Measurements from ENCODE around the gene CDKN2B-AS1. TPM values are rescaled to one million over a fixed set of nuclear protein-coding genes. Genes with fewer than 3 reads are reported as not detected.

The CDKN2B-AS1 gene
- polyA plus RNA-seq, 1 donor from 2014 or later: not detected

DNA sequence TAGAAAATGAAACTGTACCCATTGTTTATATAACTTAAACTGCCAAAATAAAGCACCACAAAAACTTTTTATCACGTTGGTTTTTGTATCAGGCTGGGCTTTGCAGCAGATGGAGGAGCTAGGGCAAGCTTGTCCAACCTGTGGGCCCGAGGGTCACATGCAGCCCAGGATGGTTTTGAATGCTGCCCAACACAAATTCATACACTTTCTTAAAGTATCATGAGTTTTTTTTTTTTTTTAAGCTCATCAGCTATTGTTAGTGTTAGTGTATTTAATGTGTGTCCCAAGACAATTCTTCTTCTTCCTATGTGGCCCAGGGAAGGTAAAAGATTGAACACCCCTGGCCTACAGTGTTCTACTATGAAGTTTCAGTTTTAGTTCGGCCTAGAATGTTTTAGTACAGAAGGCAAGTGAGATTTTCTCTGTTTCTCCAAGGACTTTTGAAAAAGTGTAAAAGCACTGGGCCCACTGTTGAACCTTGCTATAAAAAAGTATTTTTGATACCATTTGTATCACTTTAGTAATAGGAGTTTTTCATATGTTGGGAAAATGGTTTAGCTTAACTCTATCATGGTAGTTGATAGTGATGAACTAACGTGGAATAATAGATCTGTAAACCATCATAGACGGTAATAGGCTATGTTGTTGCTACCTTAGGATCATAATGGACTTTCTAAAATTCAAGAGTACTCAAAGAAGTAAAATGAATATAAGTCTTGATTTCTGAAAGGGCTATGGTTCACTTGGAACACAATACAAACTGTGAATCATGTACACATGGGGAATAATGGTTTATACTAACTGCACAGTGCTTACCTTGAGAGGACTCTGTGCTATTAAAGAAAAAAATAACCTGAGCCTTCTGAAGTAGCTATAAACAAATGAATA is 3.3 kb upstream of the CDKN2B-AS1 start:
- no peak overlapping the region for H3K4me2 ChIP-seq (ENCODE audit: low read length)
- H3K4me3 ChIP-seq (ENCODE audit: low read length): no peak overlapping the region
- H3K9ac ChIP-seq (ENCODE audit: low read length): no peak overlapping the region
- H3K79me2 ChIP-seq (replicated peaks; ENCODE audit: insufficient read depth, low read length): no peaks in the 10 kb centered on the region
- peaks cover 2% of the 10 kb centered on the region for H3K9me2 ChIP-seq (ENCODE audit: insufficient read depth, low read length)
- no peak overlapping the region for H2AFZ ChIP-seq (ENCODE audit: low read depth, low read length)
- H4K20me1 ChIP-seq (ENCODE audit: insufficient read depth): no peaks in the 10 kb centered on the region
- TF ChIP-seq, protein P1, sequence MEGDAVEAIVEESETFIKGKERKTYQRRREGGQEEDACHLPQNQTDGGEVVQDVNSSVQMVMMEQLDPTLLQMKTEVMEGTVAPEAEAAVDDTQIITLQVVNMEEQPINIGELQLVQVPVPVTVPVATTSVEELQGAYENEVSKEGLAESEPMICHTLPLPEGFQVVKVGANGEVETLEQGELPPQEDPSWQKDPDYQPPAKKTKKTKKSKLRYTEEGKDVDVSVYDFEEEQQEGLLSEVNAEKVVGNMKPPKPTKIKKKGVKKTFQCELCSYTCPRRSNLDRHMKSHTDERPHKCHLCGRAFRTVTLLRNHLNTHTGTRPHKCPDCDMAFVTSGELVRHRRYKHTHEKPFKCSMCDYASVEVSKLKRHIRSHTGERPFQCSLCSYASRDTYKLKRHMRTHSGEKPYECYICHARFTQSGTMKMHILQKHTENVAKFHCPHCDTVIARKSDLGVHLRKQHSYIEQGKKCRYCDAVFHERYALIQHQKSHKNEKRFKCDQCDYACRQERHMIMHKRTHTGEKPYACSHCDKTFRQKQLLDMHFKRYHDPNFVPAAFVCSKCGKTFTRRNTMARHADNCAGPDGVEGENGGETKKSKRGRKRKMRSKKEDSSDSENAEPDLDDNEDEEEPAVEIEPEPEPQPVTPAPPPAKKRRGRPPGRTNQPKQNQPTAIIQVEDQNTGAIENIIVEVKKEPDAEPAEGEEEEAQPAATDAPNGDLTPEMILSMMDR (IDR thresholded peaks at IDR 0.05; ENCODE audit: poor library complexity, severe bottlenecking): no peak
- TF ChIP-seq TAF1 (IDR thresholded peaks at IDR 0.05; ENCODE audit: low read depth): no peak
- no peak for TF ChIP-seq MXI1 (conservative IDR thresholded peaks at IDR 0.05; ENCODE audit: poor library complexity, severe bottlenecking)
- TF ChIP-seq POLR2AphosphoS5 (IDR thresholded peaks at IDR 0.05): no peak
- TF ChIP-seq EP300 (conservative IDR thresholded peaks at IDR 0.05; ENCODE audit: poor library complexity, severe bottlenecking): no peak
- TF ChIP-seq SMC3 (conservative IDR thresholded peaks at IDR 0.05; ENCODE audit: poor library complexity): no peak
- TF ChIP-seq, protein P2, sequence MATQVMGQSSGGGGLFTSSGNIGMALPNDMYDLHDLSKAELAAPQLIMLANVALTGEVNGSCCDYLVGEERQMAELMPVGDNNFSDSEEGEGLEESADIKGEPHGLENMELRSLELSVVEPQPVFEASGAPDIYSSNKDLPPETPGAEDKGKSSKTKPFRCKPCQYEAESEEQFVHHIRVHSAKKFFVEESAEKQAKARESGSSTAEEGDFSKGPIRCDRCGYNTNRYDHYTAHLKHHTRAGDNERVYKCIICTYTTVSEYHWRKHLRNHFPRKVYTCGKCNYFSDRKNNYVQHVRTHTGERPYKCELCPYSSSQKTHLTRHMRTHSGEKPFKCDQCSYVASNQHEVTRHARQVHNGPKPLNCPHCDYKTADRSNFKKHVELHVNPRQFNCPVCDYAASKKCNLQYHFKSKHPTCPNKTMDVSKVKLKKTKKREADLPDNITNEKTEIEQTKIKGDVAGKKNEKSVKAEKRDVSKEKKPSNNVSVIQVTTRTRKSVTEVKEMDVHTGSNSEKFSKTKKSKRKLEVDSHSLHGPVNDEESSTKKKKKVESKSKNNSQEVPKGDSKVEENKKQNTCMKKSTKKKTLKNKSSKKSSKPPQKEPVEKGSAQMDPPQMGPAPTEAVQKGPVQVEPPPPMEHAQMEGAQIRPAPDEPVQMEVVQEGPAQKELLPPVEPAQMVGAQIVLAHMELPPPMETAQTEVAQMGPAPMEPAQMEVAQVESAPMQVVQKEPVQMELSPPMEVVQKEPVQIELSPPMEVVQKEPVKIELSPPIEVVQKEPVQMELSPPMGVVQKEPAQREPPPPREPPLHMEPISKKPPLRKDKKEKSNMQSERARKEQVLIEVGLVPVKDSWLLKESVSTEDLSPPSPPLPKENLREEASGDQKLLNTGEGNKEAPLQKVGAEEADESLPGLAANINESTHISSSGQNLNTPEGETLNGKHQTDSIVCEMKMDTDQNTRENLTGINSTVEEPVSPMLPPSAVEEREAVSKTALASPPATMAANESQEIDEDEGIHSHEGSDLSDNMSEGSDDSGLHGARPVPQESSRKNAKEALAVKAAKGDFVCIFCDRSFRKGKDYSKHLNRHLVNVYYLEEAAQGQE (IDR thresholded peaks at IDR 0.05; ENCODE audit: borderline replicate concordance): no peak
- TF ChIP-seq EZH2 (IDR thresholded peaks at IDR 0.05; ENCODE audit: borderline replicate concordance, insufficient read depth, low read length, poor library complexity, severe bottlenecking): no peak
- TF ChIP-seq RAD21 (conservative IDR thresholded peaks at IDR 0.05): no peak
- no peaks in the 10 kb centered on the region for H3F3A ChIP-seq (ENCODE audit: insufficient read depth, low read length, poor library complexity, severe bottlenecking)
- no peak overlapping the region for H3K27ac ChIP-seq (ENCODE audit: low read length)
- peaks cover 99% of the 10 kb centered on the region for H3K27me3 ChIP-seq (ENCODE audit: insufficient read depth, low read depth, low read length)
- H3K36me3 ChIP-seq (ENCODE audit: insufficient read depth, low read length): no peaks in the 10 kb centered on the region
- no peaks in the 10 kb centered on the region for H3K9me3 ChIP-seq (ENCODE audit: low read length)

- Histone ChIP-seq H3K9me2 (ENCODE audit: insufficient read depth, low read length) (peaks cover 2% of the 10 kb centered on the region), H2AFZ (ENCODE audit: low read depth, low read length) (no peak overlapping the region), H3K36me3 (ENCODE audit: insufficient read depth, low read length) (no peaks in the 10 kb centered on the region), H3K27me3 (ENCODE audit: insufficient read depth, low read depth, low read length) (peaks cover 99% of the 10 kb centered on the region), H4K20me1 (ENCODE audit: insufficient read depth) (no peaks in the 10 kb centered on the region), H3K79me2 (replicated peaks; ENCODE audit: insufficient read depth, low read length) (no peaks in the 10 kb centered on the region), H3K4me2 (ENCODE audit: low read length) (no peak overlapping the region), H3K27ac (ENCODE audit: low read length) (no peak overlapping the region), H3F3A (ENCODE audit: insufficient read depth, low read length, poor library complexity, severe bottlenecking) (no peaks in the 10 kb centered on the region), H3K9me3 (ENCODE audit: low read length) (no peaks in the 10 kb centered on the region), H3K4me3 (ENCODE audit: low read length) (no peak overlapping the region), H3K9ac (ENCODE audit: low read length) (no peak overlapping the region)
- TF ChIP-seq POLR2AphosphoS5 (IDR thresholded peaks at IDR 0.05) (no peak), RAD21 (conservative IDR thresholded peaks at IDR 0.05) (no peak)
Observed at GRCh38 chr9:21993007-21993406, 1.6 kb upstream of the CDKN2B-AS1 start.

Data from neural cell (in vitro differentiated cells).